Cardiac septum (tissue), 1 donor: ENCODE measurements around the gene ARPC1B. TPM values are rescaled to one million over a fixed set of nuclear protein-coding genes. Genes with fewer than 3 reads are reported as not detected.
"Not testable (repeated sequence)": the region's sequence is repeated elsewhere in the genome, so short reads cannot be mapped to it uniquely, and the experiment has no call there.

Experiments
- DNase-seq: peaks from one replicate; pipeline ENCODE4 v3.0.0-alpha.2; 2020; ENCODE audit warnings: low spot score
- intact Hi-C: fragments of 100-400 bp; cut with DNase I; formaldehyde crosslinking; loops from one replicate; pipeline ENCODE4 v1.14.0; 2022
- total RNA-seq: library from RNA; stranded (reverse); fragmentation: NEBNext Ultra II Directional; extraction: Animal tissue kit (Norgen Biotek cat#: 25700); gene quantifications from one replicate; pipeline ENCODE4 v1.2.1, GENCODE V29; 2021
- donor health status: DM: no; HTN: no; CAD: no.

ARPC1B gene
- total RNA-seq, 1 donor from 2014 or later = 40.4 TPM

DNA sequence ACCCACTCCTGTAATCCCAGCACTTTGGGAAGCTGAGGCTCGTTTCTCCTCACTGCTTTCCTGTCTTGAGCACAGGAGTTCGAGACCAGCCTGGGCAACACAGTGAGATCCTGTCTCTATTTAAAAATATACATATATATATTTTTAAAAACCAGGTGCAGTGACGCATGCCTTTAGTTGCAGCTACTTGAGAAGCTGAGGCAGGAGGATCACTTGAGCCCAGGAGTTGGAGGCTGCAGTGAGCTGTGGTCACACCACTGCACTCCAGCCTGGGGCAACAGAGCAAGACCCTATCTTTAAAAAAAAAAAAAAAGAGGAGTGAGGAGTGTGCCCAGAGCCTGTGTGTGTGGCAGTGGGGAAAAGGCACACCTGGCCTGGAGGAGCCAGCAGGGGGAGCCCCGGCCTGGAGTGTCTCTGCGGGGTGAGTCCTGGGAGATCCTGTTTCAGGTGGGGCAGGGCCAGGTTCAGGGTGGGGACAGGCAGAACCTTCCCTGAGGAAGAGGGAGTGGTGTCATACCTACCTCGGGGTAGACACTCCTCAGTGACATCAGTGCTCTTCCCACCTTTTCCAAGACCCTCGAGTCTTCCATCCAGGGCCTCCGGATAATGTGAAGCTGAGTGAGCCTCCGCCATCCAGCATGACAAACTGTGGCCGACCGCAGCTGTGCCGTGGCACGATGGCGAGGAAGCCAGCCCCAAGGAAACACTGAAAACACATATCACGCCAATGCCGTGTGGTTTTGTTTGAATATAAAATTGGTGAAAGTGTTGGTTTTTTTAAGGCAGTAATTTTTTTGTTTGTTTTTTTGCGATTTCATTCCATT is 9.0 kb upstream of the ARPC1B start:
- intact Hi-C loops = no loop called here
- peak; percentile 89 for DNase-seq

DNA sequence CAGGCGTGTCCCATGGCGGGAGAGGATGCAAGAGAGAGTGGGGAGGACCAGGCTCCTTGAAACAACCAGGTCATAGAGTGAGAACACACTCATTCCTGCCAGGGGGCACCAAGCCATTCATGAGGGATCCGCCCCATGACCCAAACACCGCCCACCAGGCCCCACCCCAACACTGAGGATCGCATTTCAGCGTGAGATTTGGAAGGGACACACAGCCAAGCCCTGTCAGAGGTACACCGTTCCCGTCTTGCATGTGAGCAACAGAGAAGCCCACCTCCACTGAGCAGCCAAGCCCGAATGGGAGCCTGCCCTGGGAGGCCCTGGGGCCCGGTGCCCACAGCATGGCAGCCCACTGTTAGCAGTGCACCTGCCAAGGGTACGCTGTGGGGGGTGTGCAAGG is 7.9 kb upstream of the ARPC1B start:
- intact Hi-C loops = no loop called here
- DNase-seq = no peak

DNA sequence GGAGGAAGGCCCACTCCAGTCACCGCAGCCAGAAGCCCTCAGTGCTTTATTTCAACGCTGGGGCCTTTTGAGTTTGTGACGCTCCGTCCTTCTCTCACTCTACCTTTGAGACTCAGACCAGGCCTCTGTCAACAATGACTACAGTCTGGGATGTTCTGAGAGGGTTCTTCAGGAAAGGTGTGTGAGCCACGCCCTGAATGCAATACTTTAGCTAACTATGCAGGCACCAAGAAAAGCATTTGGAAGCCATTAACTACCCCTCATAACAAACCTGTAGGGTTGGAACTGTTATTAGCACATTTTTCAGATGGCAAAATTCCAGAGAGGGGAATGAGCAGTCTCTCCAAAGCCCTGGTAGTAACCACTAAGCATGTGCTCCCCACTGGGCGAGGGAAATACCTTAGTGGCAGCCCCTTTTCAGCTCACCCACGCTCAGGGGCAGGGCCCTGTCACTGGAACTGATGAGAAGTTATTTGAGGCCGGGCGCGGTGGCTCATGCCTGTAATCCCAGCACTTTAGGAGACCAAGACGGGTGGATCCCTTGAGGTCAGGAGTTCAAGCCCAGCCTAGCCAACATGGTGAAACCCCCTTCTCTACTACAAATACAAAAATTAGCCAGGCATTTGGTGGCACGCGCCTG is 5.7 kb upstream of the ARPC1B start:
- intact Hi-C loops = no loop called here
- no peak for DNase-seq

DNA sequence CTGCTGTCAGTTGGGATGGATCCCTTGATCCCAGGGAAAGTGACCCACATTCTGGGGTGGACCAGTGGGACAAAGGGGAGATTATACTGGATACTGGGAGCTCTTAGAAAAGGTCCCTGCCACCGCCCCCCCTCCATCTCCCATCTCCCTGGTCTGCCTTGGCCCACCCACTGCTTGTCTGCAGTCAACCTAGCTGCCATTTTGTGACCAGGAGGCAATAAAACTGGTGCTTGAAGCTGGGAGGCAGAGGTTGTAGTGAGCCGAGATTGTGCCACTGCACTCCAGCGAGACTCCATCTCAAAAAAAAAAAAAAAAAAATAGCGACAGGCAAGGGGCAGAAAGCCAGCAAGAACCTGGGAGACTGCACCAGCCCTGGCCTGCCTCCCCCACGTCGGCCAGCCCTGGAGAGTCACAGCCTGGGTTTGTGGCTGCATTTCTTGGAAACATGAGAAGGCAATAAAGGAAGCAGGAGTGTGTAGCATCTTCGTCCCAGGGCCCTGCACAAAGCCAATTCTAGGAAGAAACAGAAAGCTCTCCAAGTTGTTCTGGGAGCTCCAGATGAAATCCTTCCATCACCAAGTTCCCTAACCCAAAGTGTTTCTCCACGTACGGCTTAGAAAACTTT is 4.7 kb upstream of the ARPC1B start:
- DNase-seq = no peak
- intact Hi-C loops = no loop called here

DNA sequence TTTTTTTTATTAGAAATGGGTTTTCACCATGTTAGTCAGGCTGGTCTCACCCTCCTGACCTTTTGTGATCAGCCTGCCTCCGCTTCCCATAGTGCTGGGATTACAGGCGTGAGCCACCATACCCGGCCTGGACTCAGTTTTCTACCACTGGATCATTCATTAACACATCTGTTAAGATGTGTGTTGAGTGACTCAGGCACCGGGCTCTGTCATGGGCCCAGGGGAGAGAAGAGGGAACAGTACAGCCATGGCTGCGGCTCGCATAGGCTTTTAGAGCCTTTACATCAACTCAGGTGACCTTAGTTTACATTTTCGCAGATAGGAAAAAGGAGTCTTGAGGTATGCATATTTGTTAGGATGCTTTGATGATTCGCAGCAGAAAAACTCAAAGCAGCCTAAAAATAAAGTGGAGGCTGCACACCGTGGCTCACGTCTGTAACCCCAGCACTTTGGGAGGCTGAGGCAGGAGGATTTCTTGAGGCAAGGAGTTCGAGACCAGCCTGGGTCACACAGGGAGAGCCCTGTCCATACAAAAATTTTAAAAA is 3.1 kb upstream of the ARPC1B start:
- no peak for DNase-seq
- intact Hi-C loops = no loop called here

DNA sequence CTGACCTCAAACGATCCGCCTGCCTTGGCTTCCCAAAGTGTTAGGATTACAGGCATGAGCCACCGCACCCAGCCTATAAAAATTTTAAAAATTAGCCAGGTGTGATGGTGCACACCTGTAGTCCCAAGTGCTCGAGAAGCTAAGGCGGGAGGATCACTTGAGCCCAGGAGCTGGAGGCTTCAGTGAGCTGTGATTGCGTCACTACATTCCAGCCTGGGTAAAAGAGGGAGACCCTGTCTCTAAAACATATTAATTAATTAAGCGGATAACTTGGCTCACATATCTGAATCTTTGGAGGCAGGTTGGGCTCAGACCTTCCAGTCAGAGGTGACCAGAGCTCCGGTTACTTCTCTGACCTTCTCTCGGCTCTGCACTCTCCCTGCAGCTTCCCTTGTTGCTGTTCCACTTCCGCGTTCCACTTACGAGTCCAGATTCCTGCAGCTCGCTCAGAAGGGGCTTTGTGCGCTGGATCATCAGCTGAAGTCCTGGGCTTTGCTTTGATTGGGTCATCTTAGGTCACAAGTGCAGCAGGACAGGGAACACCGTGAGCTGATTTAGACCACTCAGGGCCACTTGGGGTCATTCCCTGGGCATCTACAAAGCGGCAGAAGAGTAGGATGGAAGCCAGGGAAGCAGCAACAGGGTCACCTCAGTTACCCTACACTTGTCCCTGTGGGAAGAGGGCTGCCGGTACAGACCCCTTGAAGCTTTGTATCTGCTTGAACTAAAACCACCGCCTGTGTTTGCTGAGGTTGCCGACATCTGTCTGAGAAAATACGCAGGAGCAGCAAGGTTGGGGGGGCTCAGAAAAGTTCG is 2.0 kb upstream of the ARPC1B start:
- no peak for DNase-seq
- intact Hi-C loops = no loop called here

DNA sequence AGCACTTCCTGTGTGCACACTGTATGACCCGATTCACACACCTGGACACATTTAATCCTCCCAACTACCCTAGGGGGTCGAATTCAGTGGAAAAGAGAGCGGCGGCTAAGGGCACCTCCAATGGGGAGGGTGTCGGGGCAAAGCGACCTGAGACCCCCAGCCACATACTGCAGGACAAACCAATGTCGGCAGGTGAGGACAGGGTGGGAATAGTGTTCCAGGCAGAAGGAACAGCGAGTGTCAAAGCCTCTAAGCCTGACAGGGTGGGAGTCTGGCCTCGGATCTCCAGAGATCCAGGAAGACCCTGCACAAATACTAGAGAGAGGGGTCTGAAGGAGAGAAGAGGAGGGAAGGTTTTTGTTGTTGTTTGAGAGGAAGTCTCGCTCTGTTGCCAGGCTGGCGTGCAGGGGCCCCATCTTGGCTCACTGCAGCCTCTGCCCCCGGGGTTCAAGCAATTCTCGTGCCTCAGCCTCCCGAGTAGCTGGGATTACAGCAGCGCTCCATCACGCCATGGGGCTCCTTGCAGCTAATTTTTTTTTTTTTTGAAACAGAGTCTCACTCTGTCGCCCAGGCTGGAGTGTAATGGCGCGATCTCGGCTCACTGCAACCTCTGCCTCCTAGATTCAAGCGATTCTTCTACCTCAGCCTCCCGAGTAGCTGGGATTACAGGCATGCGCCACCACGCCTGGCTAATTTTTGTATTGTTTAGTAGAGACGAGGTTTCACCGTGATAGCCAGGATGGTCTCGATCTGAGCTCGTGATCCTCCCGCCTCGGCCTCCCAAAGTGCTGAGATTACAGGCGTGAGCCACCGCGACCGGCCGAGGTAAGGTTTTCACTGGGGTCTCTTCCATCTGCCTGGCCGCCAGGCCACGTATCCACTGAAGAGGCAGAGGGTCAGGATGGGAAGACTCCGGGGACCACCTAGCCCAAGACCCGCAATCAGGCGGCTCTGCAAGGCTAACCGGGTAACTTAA is 1.2 kb upstream of the ARPC1B start:
- intact Hi-C loops = loop anchor here (2.0 kb wide), 1 partner anchor 35 kb away; the partner anchor contains the start of genes BUD31 and PDAP1
- no peak for DNase-seq

DNA sequence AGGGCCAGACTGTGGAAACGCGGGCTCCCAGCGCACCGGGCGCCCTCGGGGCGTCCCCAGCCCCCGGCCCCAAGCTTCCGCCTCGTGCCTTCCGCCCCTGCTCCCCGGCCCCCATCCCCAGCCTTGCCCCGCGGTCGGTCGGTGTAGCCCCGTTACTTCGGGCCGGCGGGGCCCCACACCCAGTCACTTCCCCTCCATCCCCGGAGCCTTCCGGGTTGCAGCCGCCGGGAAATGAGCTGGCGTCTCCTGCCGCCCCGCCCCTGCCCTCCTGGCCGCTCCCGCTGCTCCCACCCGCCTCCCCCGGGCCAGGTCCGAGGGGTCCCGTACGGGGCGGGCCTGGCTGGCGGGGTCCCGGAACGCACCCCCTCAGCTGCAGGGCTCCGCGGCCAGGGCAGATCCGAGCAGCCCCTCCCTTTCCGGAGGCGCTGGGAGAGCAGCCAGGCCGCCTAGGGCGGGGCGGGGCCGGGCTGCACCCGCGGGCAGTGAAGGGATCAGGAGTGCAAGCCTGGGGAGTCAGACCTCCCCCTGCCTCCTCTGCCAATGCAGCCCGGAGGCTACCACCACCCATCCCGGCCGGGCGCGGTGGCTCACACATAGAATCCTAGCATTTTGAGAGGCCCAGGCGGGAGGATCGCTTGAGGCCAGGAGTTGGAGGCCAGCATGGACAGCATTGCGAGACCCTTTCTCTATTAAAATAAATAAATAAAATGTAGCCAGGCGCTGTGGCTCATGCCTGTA is 709 bp downstream of the ARPC1B start:
- intact Hi-C loops = loop anchor here (2.0 kb wide), 1 partner anchor 34 kb away; the partner anchor contains the start of genes BUD31 and PDAP1
- DNase-seq = peak; percentile 93

DNA sequence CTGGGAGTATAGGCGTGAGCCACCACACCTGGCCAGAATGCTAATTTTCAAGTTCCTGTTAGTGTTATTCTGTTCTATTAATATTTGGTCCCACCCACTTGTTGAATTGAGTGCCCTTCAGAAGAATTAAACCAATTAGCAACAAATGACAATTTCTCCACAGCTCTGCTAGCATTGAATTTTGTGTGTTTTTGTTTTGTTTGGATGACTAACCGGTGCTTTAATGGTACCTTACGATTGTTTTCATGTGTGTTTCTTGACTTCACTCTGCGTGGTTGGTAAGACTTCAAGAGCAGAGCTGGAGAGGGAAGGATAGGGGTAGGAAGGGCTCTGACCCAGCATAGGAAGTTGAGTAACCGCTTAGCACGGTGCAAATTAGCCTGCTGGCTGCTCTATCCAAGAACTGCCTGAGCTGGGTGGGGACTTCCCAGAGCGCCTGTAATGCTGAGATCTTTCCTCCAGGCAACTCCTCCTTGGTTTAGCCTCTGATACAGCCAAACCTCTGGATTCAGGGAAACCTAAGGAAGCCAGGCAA is 4.6 kb downstream of the ARPC1B start:
- intact Hi-C loops = no loop called here
- peak; percentile 86 for DNase-seq

DNA sequence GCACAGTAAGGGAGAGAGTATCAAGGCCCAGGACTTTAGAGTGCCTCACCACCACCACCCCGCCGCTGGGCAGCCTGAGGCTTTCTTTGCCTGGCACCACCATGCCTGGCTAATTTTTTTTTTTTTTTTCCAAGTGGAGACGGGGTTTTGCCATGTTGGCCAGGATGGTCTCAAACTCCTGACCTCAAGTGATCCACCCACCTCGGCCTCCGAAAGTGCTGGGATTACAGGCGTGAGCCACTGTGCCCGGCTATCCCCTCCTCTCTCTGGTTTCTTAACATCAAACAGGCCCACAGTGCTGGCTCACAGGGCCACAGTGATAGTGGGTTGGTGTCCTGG is 5.1 kb downstream of the ARPC1B start:
- intact Hi-C loops, DNase-seq: not testable (repeated sequence)

DNA sequence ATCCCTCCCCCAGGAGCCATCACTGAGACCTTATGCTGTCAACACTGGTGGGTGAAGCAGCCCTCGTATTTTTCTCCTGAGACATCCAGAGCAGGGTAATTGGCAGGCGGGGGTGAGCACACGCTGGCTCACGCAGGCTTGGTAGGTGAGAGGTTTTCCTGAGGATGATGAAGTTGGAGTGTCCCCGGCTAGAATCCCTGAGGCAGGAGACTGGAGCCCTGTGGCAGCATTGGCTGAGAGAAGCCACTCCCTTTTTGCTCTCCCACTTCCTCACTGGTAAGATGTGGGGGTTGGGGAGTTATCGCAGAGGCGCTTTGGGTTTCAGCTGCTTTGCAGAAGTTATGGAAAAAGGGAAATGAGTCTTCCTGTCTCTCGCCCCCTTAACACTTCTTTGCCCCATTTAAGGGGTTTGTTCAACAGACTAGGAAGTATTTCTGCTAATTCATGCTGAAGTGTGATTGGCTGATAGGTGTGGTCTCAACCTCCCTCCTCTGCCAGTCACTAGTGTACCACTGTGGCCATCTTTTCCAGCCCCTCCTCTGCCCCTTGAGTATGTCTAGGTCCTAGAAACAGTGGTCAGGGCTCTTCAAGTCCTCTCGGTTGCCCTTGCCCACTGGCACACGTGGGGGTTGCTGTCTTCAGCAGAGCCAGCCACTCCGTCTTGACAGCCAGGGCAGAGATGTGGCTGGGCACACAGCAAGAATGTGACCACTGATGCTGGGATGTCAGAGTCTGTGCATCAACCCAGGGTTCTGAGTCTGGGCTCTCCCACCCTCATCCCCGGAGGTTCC is 5.7 kb downstream of the ARPC1B start:
- no peak for DNase-seq
- intact Hi-C loops = no loop called here

DNA sequence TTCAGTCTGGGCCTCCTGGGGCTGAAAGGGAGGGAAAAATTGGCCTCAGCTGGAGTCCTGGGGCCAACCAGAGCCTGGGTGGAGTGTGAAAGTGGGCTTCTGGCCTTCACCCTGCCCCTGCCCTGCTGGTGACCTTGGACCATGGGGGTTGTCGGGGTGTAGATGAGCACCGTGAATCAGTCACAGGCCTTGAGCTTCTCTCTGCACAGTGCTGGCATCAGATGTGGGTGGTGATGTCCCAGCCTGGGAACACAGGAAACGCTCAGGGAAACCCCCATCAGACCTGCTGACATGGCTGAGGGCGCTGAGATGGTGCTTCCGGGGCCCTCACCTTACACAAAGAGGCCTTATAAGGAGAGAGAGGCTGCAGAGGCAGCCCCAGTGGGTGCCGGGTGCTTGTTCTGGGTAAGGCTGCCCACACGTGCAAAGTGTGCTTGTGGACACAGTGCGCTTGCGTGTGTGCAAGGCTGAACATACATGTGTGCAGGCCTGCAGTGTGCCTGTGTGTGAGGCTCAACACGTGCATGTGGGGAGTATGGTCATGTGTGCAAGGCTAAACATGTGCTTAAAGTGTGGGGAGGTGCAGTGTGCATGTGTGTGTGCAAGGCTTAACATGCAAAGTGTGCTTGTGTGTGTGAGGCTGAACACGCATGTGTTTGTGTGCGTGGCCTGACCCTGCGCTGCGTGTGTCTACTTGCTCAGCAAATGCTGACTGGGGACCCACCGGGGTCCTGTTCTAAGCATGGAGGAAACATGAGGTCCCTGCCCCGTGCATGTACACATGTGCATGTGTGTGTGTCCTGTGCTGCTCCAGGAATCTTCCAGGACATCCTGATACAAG is 6.5 kb downstream of the ARPC1B start:
- DNase-seq = no peak
- intact Hi-C loops = no loop called here

DNA sequence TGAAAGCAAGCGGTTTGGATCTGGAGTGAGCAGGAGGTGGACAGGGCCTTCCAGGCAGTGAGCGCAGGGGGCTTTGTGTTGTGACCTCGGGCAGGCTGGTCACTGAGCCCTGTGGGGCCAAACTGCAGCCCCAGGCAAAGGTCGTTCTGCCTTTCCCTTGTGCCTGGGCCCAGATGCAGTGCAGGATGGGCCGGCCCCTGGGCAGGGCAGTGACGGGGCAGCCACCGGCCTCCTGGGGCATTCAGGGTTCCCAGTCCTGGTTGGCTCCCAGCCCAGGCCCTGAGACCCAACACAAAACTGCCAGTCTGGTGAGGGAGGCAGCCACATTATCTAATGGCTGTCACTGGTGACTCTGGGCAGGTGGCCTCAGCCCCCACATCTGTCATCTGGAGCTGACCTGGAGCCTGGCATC is 7.1 kb downstream of the ARPC1B start:
- intact Hi-C loops = no loop called here
- DNase-seq = no peak

DNA sequence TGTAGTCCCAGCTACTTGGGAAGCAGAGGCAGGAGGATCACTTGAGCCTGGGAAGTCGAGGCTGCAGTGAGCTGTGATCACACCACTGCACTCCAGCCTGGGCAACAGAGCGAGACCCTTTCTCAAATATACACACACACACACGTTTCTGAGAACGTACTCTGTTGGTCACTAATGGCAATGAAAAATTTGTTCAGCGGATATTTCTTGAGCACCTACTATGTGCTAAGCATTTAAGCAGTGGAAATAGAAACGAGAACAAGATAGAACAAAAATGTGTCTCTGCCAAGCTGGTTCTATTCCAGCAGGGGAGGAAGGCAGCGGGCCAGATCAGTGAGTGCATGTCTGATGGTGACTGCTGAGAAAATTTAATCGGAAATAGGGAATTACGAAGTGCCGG is 8.7 kb downstream of the ARPC1B start:
- intact Hi-C loops = no loop called here
- DNase-seq = no peak

DNA sequence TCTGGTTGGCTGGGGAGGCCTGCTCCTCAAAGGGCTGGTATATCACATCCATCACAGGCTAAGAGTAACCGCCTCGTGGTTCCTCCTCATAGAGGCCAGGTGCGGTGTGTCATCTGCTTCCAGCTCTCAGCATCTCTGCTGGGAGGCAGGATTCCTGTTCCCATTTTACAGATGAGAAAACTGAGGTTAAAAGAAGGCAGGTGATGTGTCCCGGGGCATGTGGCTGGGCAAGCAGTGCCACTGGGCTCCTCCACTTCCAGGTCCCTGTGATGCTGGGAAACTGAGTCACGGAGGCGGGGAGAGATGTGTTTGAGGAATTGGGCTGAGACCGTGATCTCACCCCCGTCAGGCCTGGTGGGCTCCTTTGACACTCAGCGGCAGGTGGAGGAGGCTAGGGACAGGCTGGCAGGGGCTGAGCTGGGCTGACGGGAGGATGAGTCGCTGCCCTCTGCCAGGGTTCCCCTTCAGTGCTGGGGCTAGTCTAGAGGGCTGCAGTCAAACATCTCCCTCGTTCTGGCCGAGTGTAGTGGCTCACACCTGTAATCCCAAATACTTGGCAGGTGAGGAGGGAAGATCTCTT is 9.4 kb downstream of the ARPC1B start:
- no peak for DNase-seq
- intact Hi-C loops = no loop called here

DNA sequence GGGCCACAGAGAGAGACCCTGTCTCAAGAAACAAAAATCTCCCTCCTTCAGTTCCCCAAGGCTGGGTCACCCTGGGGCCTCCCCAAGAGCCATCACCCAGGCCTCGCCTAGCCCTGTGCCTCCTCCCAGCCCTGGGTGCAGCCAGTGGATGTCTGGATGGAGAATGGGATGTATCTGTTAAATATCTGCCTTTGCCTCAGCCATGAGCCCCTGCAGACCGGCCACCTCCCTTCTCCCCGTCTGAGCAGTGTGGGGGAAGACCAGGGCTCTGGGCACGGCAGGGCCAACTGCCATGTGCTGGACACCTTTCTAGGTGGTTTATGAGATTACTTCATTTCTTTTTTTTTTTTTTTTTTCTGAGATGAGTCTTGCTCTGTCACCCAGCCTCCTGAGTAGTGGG is 10.0 kb downstream of the ARPC1B start:
- intact Hi-C loops = no loop called here
- no peak for DNase-seq
